IPS-18c (cell line): Measurements from ENCODE around the gene HOXB9.

ENCODE experiments used
- H3K4me3 ChIP-seq: 2 replicates; pipeline ENCODE4 v1.7.0; 2013; ENCODE audit warnings: low read depth, mild to moderate bottlenecking, low read length, moderate library complexity; ENCODE audit not compliant: insufficient read depth
- H3K9me3 ChIP-seq: one replicate; pipeline ENCODE4 v1.6.1; 2013; ENCODE audit warnings: mild to moderate bottlenecking, low read length, moderate library complexity; ENCODE audit not compliant: control insufficient read depth, insufficient read depth

HOXB9 gene

DNA sequence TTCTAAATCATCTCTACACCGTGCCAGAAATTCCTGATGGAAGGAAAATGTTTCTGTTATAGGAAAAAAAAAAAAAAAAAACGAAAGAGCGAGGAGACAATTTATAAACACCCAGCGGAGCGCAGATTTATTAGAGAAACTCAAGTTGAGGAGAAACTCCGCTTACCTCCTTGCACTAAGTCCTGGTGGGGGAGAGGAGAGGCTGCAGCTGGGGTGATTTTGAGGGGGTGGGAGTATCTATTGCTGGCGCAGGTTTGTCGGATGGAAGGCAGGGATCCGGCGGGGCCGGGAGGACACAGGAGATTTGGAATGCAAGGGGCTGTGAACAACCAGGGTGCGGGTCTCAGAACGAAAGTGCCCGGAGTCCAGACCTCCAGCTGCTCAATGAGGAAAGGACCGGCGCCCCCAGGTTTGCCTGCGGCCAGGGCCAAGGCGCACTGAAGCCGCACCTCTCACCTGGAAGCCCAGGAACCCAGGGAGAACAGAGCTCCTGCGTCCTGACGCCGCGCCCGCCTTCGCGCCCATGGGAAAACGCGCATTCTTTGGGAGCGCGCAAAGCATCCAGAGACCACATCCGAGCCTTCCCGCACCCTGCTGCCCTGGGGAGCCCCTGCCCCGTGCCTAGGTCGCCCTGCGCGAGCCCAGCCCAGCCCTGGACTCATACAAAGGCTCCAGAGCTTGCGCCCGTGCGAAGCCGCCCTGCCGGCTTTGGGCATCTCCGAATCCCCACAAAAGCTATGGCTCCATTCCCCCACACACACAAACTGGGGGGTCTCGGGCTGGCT lies 8.5 kb downstream of the HOXB9 start:
- no peak overlapping the region for H3K4me3 ChIP-seq
- peaks cover 3% of the 10 kb centered on the region for H3K9me3 ChIP-seq

DNA sequence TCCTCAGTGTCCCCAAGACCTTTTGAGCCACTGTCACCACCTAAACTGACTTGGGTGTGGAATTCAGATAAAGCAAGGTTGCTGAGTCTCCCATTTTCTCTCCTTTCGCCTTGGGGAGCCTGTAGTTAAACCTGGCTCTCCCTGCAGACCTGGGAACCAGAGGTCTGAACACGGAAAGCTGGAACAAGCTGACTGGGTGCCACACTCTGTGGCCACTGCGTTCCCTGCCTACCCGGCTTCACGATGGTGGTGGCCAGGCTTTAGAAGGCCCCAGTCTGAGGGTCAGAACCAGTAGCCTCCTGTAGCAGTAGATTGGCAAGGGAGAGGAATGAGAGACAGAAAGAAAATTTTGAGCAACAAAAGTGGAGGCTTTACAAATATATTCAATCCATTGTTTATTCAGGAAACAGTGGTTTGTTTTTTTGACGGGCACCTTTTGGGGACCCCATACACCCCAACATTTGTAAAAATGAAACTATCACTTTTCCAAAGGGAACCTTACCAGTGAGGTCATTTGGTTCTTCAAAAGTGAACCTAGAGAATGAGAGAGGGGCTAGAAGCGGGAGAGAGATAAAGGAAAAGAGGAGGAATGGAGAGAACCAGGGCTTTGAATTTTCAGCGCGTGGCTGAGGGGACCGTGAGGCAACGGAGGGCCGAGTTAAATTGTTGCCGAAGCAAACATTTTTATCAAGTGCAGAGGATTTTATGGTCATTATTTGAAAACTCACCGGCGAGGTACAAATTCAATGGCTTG lies 9.3 kb downstream of the HOXB9 start:
- H3K4me3 ChIP-seq = no peak overlapping the region
- peaks cover 3% of the 10 kb centered on the region for H3K9me3 ChIP-seq

DNA sequence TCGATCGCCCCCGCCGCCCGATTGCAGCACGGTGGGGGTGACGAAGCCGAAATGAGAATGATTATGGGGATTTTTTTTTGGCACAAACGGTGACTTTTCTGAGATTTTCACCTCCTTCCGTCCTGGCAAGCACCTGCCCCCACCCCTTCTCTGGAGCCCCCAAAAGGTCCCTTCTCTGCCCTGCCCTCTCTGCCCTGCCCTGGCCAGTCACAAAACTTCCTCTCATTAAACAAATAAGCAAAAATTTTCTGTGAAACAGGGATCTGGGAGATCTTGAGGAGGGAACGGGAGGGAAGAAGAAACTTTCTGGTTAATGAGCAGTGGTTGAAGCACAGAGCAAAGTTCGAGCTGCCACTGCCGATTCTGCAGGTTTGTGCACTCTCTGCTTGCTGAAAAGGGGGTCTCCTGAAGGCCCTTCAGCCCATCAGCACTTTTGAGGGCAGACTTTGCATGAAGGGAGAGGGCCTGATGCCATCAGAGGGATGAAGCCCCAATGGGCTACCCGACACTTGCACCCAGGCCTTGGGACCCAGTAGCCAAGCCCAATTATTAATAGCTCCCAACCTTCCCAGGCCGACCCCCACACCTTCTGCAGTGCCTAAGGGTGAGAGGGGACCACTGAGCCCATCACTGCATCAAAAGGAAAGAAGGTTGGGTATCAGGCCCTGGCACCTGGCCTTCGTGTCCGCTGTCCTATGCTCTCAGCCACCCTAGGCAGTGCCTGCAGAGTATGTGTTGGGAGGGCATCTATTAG lies 10.0 kb downstream of the HOXB9 start:
- no peaks in the 10 kb centered on the region for H3K9me3 ChIP-seq
- no peak overlapping the region for H3K4me3 ChIP-seq

DNA sequence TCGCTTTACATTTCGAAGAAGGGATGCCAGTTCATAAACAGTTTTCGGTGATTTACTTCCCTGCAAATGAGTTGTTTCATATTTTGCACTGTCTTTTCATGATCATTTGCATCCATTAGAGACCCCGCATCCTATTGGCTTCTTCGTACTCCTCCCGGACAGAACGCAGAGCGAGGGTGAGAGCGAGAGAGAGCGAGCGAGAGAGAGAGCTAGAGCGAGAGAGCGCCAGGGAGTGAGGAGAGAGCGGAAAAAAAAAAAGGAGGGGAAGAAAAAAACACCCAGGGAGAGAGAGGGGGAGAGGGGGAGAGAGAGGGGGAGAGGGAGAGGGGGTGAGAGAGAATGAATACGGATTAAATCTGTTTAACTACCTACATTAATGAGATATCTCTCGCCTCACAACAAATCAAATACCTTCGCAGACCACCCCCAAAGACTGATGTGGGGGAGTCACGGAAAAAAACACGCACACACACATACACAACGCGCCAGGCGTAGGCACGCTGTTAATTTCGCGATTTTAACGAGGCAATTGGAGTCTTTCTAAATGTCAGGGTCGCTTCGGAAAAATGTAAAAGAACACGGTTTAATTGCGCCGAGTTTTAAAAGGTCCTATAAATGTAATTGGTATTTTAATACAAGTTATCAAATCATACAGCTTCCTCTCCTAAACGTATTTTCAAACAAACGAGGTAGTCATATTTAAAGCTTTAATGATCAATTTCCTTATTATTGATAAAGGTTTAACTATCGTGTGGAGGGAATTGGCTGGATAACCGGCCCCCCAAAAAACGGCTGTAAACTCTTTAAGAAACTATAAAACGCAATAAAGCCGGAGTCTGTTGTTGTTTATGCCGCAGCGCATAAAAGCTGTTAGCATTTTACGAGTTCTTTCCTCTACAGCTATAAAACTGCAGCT lies 10.9 kb downstream of the HOXB9 start, which contains the start of gene HOXB8:
Gene HOXB8 (minus strand): TSS at position 246 of the 916 bp plus-strand sequence. CDS start 588 bp downstream, outside the sequence.
- no peaks in the 10 kb centered on the region for H3K9me3 ChIP-seq
- H3K4me3 ChIP-seq = no peak within 1 kb of the TSS

DNA sequence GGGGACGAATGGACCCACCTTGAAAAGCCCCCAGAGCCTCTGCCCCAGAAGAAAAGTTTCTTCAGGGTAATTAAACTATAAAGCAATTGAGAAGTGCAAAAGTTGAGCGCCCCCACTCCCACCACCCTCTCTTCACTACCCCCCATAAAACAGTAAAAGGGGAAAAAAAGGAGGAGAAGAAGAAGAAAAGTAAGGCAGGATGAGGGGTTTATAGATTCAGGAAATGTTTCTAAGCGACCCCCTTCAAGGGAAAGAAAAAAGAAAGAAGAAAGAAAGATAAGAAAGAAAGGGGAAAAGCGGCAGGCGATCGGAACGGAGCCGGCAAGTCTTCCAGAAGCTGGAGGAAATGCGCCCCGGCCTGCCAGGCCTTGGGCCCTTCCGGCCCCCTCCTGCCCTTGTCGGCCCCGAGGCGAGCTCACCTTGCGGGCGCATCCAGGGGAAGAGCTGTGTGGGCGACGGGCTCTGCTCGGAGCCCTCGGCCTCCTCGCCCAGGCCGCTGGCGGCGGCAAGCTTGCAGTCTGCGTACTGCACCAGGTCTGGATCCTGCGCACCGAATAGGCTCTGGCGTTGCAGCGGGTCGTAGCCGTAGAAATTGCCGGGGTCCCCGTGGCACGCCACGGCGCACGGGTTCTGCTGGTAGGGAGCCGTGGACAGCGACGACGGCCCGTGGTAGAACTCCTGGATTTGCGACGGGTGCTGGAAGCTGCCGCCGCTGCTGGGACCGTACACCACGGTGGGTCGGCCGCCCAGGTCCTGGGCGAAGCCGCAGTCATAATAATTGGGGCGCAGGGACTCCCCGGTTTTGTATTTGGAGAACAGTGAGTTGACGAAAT lies 12.1 kb downstream of the HOXB9 start:
- Histone ChIP-seq H3K9me3 (no peaks in the 10 kb centered on the region), H3K4me3 (no peak overlapping the region)

DNA sequence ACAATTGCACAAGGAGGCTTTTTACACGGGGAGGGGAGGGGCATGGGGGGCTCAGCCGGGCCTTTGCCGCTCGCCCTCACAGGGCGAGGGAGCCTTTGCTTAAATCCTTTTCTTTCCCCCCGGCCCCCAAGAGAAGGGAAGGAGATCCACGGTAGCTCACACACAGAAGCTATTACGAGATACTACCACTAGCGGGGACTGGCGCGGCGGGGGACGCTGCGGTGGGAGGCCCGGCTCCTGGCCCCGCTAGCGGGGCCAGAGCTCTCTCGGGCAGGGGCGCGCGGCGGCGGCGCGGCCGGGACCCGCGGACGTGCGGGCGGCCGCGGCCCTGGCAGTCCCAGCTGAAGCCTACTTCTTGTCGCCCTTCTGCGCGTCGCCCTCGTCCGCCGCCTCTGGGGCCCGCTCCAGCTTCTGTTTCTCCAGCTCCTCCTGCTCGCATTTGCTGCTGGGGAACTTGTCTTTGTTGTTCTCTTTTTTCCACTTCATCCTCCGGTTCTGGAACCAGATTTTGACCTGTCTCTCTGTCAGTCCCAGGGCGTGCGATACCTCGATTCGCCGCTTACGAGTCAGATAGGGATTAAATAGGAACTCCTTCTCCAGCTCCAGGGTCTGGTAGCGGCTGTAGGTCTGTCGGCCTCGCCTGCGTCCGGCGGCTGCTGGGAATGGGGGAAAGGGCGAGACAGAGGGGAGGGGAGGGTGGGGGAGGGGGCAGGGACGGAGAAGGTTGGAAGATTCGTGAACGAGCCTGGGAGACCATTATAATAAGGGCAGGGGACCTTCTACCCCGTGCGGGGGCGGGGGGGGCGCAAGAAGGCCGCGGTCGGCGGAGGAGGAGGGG lies 13.1 kb downstream of the HOXB9 start:
- Histone ChIP-seq H3K9me3 (peaks cover 2% of the 10 kb centered on the region), H3K4me3 (no peak overlapping the region)

DNA sequence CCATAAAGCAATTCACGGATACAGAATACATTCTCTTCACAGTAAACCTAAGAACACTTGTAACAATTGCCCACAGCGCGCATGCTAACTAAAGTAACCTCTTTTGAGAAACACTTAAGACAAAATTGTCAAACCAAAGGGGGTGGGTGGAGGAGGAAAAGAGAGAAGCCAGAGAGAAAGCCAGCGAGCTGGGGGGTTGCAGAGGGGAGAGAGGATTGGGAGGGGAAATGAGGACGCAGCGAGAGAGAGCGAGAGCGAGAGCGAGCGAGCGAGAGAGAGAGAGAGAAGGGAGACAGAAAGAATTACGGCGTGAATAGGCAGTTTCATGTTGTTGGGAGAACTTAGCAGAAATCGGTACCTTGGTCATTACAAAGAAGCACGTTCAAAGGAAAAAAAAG lies 13.7 kb downstream of the HOXB9 start:
- H3K9me3 ChIP-seq = peaks cover 2% of the 10 kb centered on the region
- no peak overlapping the region for H3K4me3 ChIP-seq

DNA sequence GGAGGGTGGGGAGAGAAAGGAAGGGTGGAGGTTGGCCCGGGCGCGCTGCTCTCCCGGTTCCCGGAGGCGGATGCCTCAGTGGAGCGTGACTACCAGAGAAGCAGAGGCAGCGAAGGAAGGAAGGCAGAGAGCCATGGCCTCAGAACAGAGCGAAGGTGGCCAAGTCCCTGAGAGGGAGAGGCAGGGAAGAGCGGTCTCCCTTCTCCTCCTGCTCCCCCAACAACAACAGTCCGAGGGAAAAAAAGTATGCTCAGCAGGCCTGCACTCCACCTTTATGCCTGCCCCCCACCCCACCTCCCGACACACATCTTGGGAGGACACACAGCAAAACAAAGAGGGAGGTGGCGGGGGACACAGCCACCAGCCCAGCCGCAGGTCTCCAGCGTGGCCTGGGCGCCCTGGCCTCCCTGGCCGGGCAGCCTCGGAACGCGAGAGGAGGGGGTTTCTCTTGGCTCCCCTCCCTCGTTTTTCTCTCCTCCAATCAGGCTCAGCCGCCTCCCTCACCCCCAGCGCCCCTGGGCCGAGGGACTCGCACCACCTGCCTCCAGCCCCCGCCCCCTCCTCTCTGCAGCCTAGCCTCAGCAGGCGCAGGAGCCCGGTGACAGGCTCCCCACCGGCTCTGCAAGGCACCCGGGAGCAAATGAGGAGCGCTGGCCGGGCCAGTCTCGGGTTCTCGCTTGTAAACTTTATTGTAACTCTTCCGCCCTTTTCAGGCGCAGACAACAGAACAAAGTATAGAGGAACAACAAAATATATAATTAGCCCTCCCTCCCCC lies 14.3 kb downstream of the HOXB9 start:
- Histone ChIP-seq H3K4me3 (no peak overlapping the region), H3K9me3 (peaks cover 2% of the 10 kb centered on the region)

DNA sequence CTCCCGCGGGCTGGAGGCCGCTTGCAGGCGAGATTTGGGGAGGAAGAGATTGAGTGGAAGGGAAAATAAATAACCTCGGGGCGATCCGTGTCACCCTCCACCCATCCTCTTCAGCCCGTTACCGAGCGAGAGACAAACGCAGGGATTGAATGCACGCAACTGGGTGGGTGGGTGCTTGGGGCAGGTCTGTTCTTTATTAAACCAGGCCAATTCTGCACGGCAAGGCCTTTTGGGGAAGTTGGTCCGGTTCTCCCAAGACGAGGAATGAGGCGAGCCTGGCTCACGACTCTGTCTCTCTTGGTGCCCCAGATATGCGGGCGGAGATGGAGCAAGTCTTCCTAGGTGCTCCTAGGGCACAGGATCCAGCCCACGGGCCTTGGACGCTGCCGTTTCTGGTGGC lies 14.9 kb downstream of the HOXB9 start:
- H3K9me3 ChIP-seq = peaks cover 2% of the 10 kb centered on the region

DNA sequence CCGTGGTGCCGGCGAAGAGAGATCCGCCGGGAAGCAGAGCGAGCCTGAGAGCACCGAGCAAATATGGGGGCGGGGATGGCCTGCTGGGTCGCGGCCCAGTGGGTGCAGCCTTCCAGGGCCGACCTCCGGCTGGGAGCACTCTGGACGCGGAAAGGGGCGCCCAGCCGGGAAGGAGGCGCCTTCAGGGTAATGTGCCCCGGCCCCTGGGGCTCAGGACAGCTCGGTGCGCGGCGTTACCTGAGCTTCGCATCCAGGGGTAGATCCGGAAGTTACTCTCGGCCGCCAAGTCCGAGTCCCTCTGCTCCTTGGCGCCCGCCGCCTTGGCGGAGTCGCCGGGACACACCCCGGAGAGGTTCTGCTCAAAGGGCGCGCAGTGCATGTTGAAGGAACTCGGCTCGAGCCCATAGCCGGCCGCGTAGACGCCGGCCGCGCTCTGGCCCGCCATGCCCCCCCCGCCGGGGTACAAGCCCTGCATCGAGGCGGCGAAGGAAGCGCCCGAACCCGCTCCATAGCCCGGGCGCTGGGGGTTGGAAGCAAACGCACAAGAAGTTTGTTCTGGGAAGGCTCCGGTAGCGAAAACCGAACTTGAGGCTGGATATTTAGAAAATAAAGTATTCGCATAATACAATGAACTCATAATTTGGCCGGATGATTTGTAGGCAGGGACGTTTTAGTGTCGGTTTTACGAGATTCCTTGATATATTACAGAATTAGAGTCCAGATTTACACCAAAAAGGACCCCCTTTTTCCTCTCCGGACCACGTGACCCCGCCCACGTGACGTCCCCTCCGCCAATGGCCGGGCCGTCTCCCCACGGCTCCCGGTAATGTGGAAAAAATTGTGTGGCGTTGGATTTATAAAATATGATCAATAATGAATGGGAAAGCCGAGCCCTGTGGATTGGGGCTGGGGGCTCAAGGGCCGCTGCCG lies 15.6 kb downstream of the HOXB9 start, which contains the start of gene HOXB7:
Gene HOXB7 (minus strand): TSS at position 736 of the 930 bp plus-strand sequence. CDS start 99 bp downstream, at position 637.
- Histone ChIP-seq H3K4me3 (peak within 1 kb of the TSS; percentile 24), H3K9me3 (peaks cover 2% of the 10 kb centered on the region)

More for the DNA sequence above, 14.9 kb downstream of the HOXB9 start:
- no peak overlapping the region for H3K4me3 ChIP-seq

DNA sequence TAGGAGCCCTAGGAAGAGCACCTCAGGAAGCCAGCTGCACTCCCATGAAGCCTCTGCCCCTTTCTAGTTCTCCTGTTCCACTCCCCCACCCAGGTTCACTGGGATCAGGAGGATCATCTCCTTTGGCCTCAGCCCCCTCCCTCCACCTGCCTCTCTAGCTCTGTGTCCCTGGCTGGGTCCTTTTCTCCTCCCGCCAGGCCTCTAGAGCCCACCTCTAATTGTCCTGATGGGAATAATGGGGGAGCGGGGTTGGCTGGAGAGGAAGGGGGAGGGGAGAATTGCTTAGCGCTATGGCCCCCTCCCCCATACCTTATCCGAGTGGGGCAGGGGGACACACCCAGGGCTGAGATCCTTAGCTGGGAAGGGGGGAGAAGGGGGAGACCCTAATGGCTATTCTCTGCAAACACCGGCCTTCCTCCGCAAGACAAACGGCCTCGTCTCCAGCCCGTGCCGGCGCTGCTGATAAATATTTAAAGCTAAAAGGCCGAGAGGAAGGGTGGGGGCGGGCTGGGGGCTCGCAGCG lies 16.3 kb downstream of the HOXB9 start:
- peaks cover 2% of the 10 kb centered on the region for H3K9me3 ChIP-seq
- H3K4me3 ChIP-seq = peak overlapping the region; percentile 24; the same call in 1 of the 2 replicates

DNA sequence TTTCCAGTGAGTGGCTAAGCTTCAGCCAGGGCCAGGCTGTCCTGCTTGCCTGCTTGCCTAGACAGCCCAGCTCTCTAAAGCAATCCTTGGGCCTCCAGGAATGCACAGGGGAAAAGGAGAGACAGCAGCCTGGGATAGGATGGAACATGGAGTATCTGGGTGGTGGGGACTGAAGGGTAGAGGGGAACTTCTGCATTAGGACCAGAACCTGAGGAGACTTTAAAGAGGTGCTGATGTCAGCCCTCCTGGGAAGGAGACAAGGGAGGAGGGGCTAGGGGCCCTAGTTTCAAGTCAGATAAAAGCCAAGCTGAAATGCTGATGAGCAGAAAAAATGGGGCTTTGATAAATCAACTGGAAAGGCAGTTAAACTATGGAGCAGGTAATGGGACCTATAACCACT lies 17.1 kb downstream of the HOXB9 start:
- Histone ChIP-seq H3K4me3 (no peak overlapping the region), H3K9me3 (peaks cover 2% of the 10 kb centered on the region)

DNA sequence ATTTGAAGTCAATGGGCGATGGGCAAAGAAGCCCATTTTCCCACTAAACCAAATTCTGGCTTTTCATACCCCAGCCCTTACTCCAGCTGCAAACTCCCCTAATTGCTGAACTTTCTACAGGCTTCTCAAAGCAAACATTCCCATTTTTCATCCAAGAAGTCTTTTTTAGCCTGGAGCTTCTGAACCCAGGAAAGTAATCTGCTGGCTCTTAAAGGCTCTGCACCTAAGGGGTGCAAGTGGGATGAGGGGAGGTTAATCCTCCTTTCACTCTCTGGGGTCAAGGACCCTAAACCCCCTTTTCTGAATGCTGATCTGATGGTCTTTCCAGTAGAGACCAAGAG lies 17.7 kb downstream of the HOXB9 start:
- Histone ChIP-seq H3K9me3 (peaks cover 2% of the 10 kb centered on the region), H3K4me3 (no peak overlapping the region)
